Measurements from ENCODE around the gene STING1. TPM values are rescaled to one million over a fixed set of nuclear protein-coding genes. Genes with fewer than 3 reads are reported as not detected.

STING1 gene
- total and polyA plus RNA-seq, 2 donors (not counting 1 experiment from before 2014, with no cell fraction given) = 1.1 to 2.8 TPM

GRCh38 chr5:139468421-139468931 is 14.1 kb downstream of the STING1 start:
- 72% methylated on average over 3 of the region's 8 CpGs for WGBS (ENCODE audit: insufficient coverage)
- H3K4me2 ChIP-seq (replicated peaks; ENCODE audit: low read depth, low read length, poor library complexity, severe bottlenecking) = no peak overlapping the region
- POLR2A ChIA-PET = no interaction called here
- H3K4me3 ChIP-seq (ENCODE audit: control extremely low read depth in 1 of 5, extremely low read depth in 1 of 5, insufficient read depth in 1 of 5, low read depth in 2 of 5, low read length in 4 of 5) = no peak overlapping the region
- no peak for TF ChIP-seq CTCF (IDR thresholded peaks at IDR 0.05)
- TF ChIP-seq EZH2 (IDR thresholded peaks at IDR 0.05; ENCODE audit: borderline replicate concordance, insufficient read depth, low read depth, low read length, poor library complexity, severe bottlenecking) = no peak
- DNase-seq (no peak), ATAC-seq (ENCODE audit: low read depth) (no peak)
- peaks cover 0 to 9% (median 4%) of the 10 kb centered on the region in 4 experiments for H3K27me3 ChIP-seq (replicated peaks in 1 of 4; ENCODE audit: control extremely low read depth in 1 of 4, control insufficient read depth in 3 of 4, insufficient read depth in 4 of 4, low read length in 3 of 4)
- no peak overlapping the region for H2AFZ ChIP-seq (ENCODE audit: insufficient read depth, low read depth, low read length, poor library complexity, severe bottlenecking)
- peaks cover 0 to 5% (median 0%) of the 10 kb centered on the region in 3 donors for H3K9me3 ChIP-seq (ENCODE audit: control extremely low read depth in 1 of 3, control insufficient read depth in 2 of 3, insufficient read depth in 1 of 3, low read length in 2 of 3)
- Mint-ChIP-seq H3K4me3 (no peak overlapping the region), H3K9me3 (ENCODE audit: insufficient read depth) (no peaks in the 10 kb centered on the region), H3K27ac (no peak overlapping the region), H3K27me3 (peaks cover 16% of the 10 kb centered on the region), H3K4me1 (peaks cover 8% of the 10 kb centered on the region)
- H3K79me2 ChIP-seq (ENCODE audit: control insufficient read depth, insufficient read depth, low read length) = no peaks in the 10 kb centered on the region
- no peak overlapping the region for H3K9ac ChIP-seq (ENCODE audit: low read length)
- peaks cover 8 to 11% of the 10 kb centered on the region in 2 donors for H3K4me1 ChIP-seq (ENCODE audit: control insufficient read depth in 2 of 2, insufficient read depth in 2 of 2, low read length in 2 of 2)
- no peak overlapping the region for H3K27ac ChIP-seq (ENCODE audit: low read length in 2 of 2)
- CTCF ChIA-PET = no interaction called here
- no peaks in the 10 kb centered on the region for H4K20me1 ChIP-seq (ENCODE audit: control insufficient read depth, insufficient read depth, low read length, poor library complexity, severe bottlenecking)
- H3K36me3 ChIP-seq (replicated peaks in 1 of 2; ENCODE audit: control extremely low read depth in 1 of 2, control insufficient read depth in 1 of 2, extremely low read depth in 1 of 2, insufficient read depth in 2 of 2, low read length in 1 of 2) = no peaks in the 10 kb centered on the region
- intact Hi-C loops (cut with micrococcal nuclease) = no loop called here

- Mint-ChIP-seq H3K27me3 (no peaks in the 10 kb centered on the region), H3K4me3 (no peak within 1 kb of the TSS), H3K27ac (no peak within 1 kb of the TSS), H3K4me1 (peaks cover 6% of the 10 kb centered on the region), H3K9me3 (ENCODE audit: insufficient read depth) (no peaks in the 10 kb centered on the region)
- Histone ChIP-seq H3K79me2 (ENCODE audit: control insufficient read depth, insufficient read depth, low read length) (no peaks in the 10 kb centered on the region), H3K4me2 (replicated peaks; ENCODE audit: low read depth, low read length, poor library complexity, severe bottlenecking) (no peak within 1 kb of the TSS), H2AFZ (ENCODE audit: insufficient read depth, low read depth, low read length, poor library complexity, severe bottlenecking) (no peak within 1 kb of the TSS), H3K4me1 (ENCODE audit: control insufficient read depth in 2 of 2, insufficient read depth in 2 of 2, low read length in 2 of 2) (peaks cover 0 to 7% of the 10 kb centered on the region in 2 donors), H3K9ac (ENCODE audit: low read length) (no peak within 1 kb of the TSS), H3K27ac (ENCODE audit: low read length in 2 of 2) (no peak within 1 kb of the TSS), H3K27me3 (replicated peaks in 1 of 4; ENCODE audit: control extremely low read depth in 1 of 4, control insufficient read depth in 3 of 4, insufficient read depth in 4 of 4, low read length in 3 of 4) (no peaks in the 10 kb centered on the region), H3K9me3 (ENCODE audit: control extremely low read depth in 1 of 3, control insufficient read depth in 2 of 3, insufficient read depth in 1 of 3, low read length in 2 of 3) (no peaks in the 10 kb centered on the region), H4K20me1 (ENCODE audit: control insufficient read depth, insufficient read depth, low read length, poor library complexity, severe bottlenecking) (no peaks in the 10 kb centered on the region), H3K4me3 (ENCODE audit: control extremely low read depth in 1 of 5, extremely low read depth in 1 of 5, insufficient read depth in 1 of 5, low read depth in 2 of 5, low read length in 4 of 5) (no peak within 1 kb of the TSS), H3K36me3 (replicated peaks in 1 of 2; ENCODE audit: control extremely low read depth in 1 of 2, control insufficient read depth in 1 of 2, extremely low read depth in 1 of 2, insufficient read depth in 2 of 2, low read length in 1 of 2) (no peaks in the 10 kb centered on the region)
- no peak for ATAC-seq (ENCODE audit: low read depth)
- TF ChIP-seq EZH2 (IDR thresholded peaks at IDR 0.05; ENCODE audit: borderline replicate concordance, insufficient read depth, low read depth, low read length, poor library complexity, severe bottlenecking) = no peak
- TF ChIP-seq CTCF (IDR thresholded peaks at IDR 0.05) = no peak
- POLR2A ChIA-PET = no interaction called here
- no peak for DNase-seq
- intact Hi-C loops (cut with micrococcal nuclease) = no loop called here
- CTCF ChIA-PET = no interaction called here
- WGBS (ENCODE audit: insufficient coverage) = 92% methylated on average over 9 of the region's 10 CpGs
Observed at GRCh38 chr5:139462586-139463276, 19.8 kb downstream of the STING1 start, which contains the start of gene ECSCR. Gene ECSCR (minus strand): TSS chr5:139462743. CDS start chr5:139462670, 73 bp downstream.

Measured in B cell (primary cell).